ENCODE results near the gene PTAFR. TPM values are rescaled to one million over a fixed set of nuclear protein-coding genes. Genes with fewer than 3 reads are reported as not detected.

The PTAFR gene
- total and polyA plus RNA-seq, 11 donors = 0.42 to 23.5 (median 2.2) TPM

DNA sequence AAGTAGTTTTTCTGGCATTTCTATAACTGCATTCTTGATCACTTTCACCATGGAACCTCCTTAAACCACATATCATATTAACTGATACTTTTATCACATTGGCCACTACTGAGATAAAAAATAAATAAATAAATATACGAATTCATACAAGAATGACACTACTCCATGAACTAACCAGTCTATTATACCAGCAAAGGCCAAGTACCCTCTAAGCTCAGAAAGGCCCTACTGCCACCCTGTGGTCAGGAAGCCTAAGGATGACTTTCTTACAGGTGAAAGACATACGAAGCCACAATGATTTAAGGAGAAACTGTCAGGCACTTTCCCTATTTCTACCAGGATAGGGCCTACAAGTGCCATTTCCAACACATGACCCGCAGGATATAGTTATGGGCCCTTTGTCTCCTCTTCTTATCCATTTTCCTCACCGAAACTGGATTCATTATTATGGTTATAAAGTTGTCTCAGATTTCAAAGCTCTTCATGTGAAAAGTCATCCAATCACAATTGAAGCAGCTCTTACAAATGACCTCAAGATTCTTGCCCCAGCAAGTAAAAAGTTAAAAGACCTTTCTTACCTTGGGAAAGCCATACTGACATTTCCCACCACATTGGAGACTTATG is 32.4 kb upstream of the PTAFR start:
- Histone ChIP-seq H3K9me3 (no peaks in the 10 kb centered on the region), H3K4me1 (peaks cover 0 to 3% (median 0%) of the 10 kb centered on the region in 12 donors), H3K27me3 (no peaks in the 10 kb centered on the region), H3K27ac (no peak overlapping the region), H3K4me3 (no peak overlapping the region), H3K36me3 (peaks cover 0 to 96% (median 88%) of the 10 kb centered on the region in 9 donors)
- ATAC-seq (peak; percentile 78 to 83 (median 82)), DNase-seq (peak in 4 of 5 donors; percentile 37 to 60 (median 49))
- TF ChIP-seq CTCF (IDR thresholded peaks at IDR 0.05) = peak; percentile 53 to 79 (median 68)
- TF ChIP-seq POLR2A (IDR thresholded peaks at IDR 0.05) = no peak
- intact Hi-C loops (cut with DNase I) = loop anchor here in 9 of 10 donors (1.0 to 10.0 kb wide), 10 partner anchors 117 to 354 kb away; no protein-coding TSS in a partner anchor
- 37 to 47% (median 41%) methylated on average over 4 of the region's 4 CpGs for WGBS, 4 donors

DNA sequence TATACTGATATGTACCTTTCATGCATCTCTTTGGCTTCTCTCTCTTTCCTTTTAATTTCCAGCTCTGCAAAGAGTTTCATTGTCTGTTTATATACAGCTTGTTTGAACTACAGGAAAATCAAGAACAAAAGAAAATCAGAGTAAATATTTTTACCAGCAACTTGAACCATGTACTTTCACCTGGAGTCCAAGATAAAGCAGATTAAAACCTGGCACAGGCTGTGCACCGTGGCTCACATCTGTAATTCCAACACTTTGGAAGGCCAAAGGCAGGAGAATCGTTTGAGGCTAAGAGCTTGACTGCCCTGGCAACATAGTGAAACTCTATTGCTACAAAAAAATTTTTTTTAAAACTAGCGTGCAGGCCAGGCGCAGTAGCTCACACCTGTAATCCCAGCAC is 28.8 kb upstream of the PTAFR start:
- H3K9me3 ChIP-seq = no peaks in the 10 kb centered on the region
- H3K27me3 ChIP-seq = no peaks in the 10 kb centered on the region
- WGBS, 4 donors = 75 to 85% (median 84%) methylated on average over 4 of the region's 4 CpGs
- intact Hi-C loops (cut with DNase I) = loop anchor here in 7 of 10 donors (5.0 to 10.0 kb wide), 7 partner anchors 113 to 350 kb away; no protein-coding TSS in a partner anchor
- no peak for DNase-seq
- H3K4me1 ChIP-seq = peaks cover 0 to 7% (median 0%) of the 10 kb centered on the region in 12 donors
- no peak overlapping the region for H3K4me3 ChIP-seq
- H3K36me3 ChIP-seq = peaks cover 5 to 100% (median 95%) of the 10 kb centered on the region in 9 donors
- no peak for TF ChIP-seq POLR2A (IDR thresholded peaks at IDR 0.05)
- no peak for TF ChIP-seq CTCF (IDR thresholded peaks at IDR 0.05)
- ATAC-seq = no peak
- H3K27ac ChIP-seq = no peak overlapping the region

- intact Hi-C loops (cut with DNase I) = loop anchor here in 2 of 10 donors (10.0 kb wide), 2 partner anchors 336 to 346 kb away; no protein-coding TSS in a partner anchor
- peak overlapping the region in 1 of 12 donors; percentile 54 for H3K27ac ChIP-seq
- no peaks in the 10 kb centered on the region for H3K9me3 ChIP-seq
- no peak for TF ChIP-seq POLR2A (IDR thresholded peaks at IDR 0.05)
- no peak for TF ChIP-seq CTCF (IDR thresholded peaks at IDR 0.05)
- DNase-seq = no peak
- no peaks in the 10 kb centered on the region for H3K27me3 ChIP-seq
- peaks cover 0 to 34% (median 1%) of the 10 kb centered on the region in 12 donors for H3K4me1 ChIP-seq
- peaks cover 9 to 76% (median 73%) of the 10 kb centered on the region in 9 donors for H3K36me3 ChIP-seq
- H3K4me3 ChIP-seq = no peak overlapping the region
- WGBS, 4 donors = 93 to 96% (median 94%) methylated on average over 6 of the region's 6 CpGs
- ATAC-seq = no peak
Measured at GRCh38 chr1:28200234-28200873, 23.9 kb upstream of the PTAFR start.
